GM20431 (cell line): ENCODE data around the gene HOXB3.

Source experiments
- in situ Hi-C: fragments of 300-500 bp; cut with MseI, MboI; formaldehyde crosslinking; loops from one replicate; pipeline ENCODE4 v1.15.0; 2020; ENCODE audit warnings: low sequenced_read_pairs; ENCODE audit not compliant: unreplicated experiment

HOXB3 gene

DNA sequence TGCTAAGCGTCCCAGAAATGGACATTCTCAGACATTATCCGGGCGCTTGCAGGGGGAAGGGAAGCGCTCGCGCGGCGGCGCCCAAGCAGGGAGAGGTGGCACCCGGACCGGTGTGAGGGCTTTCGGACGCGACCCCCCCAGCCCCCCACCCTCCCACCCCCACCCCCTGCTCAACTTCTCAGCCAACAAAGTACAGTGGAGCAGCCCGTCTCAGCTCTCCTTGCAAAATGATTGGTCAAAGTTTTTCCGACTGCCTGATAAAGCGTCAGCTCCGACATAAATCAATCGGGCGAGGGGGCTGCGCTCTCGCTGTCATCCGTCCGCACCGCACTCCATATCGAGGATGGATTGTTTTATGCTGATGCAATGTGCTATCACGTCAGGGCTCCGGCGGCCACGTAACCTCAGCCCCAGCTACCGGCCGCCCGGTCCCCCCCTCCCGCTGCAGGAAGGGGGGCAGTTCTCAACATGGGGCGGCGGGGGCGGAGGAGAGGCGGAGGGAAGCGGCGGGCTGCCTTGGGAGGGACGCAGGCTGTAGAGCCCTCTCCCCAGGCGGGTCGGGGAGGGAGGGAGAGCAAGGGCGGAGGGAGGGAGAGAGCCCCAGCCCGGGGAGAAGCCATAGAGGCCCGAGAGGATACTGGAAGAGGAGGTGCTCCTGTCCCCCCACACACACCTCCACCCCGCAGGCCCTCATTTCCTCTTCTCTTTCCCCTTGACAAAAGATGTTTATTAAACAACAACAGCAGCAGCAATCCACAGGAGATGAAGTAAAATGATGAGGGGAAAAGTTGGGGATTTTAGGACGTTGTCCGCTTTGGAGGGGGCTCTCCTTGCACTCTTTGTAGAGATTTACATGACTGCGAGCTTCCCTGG lies 36.4 kb upstream of the HOXB3 start, which contains the start of gene HOXB9:
TSS of gene HOXB9 (minus strand) at position 114 of the 873 bp plus-strand sequence. CDS start at position 25, 89 bp downstream.
- in situ Hi-C loops = no loop called here

DNA sequence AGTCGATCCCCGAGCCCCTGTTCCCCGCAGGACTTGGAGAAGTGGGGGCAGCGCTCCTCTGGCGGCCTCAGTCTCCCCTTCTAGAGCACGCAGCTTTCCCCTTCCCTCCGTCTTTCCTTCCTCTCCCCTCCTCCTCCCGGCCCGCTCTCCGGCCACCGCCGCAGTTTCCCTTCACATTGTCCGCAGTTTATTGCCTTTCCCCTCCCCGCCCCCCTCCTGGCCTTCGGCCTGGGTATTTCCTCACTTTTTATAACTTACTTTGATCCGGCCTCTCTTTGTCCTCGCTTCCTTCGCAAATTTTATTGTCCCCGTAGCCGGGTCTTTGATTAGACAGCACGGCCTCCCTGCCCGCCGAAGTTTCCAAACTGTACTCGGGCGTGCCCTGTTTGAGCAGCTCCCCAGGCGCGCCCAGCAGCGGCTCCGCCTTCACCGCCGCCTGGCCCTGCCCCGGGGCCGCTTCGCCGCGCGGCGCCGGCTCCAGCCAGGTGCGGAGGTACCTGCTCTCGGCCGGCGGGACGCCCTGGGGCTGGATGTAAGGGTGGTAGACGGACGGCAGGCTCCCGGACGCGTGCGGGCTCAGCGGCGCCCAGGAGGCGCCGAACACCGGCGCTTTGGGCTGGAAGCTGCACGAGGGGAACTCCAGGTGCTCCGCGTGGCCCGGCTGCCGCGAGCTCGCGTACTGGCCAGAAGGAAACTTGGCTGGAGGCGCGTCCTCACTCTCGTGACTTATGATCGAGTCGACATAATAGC lies 35.6 kb upstream of the HOXB3 start:
- in situ Hi-C loops = no loop called here

DNA sequence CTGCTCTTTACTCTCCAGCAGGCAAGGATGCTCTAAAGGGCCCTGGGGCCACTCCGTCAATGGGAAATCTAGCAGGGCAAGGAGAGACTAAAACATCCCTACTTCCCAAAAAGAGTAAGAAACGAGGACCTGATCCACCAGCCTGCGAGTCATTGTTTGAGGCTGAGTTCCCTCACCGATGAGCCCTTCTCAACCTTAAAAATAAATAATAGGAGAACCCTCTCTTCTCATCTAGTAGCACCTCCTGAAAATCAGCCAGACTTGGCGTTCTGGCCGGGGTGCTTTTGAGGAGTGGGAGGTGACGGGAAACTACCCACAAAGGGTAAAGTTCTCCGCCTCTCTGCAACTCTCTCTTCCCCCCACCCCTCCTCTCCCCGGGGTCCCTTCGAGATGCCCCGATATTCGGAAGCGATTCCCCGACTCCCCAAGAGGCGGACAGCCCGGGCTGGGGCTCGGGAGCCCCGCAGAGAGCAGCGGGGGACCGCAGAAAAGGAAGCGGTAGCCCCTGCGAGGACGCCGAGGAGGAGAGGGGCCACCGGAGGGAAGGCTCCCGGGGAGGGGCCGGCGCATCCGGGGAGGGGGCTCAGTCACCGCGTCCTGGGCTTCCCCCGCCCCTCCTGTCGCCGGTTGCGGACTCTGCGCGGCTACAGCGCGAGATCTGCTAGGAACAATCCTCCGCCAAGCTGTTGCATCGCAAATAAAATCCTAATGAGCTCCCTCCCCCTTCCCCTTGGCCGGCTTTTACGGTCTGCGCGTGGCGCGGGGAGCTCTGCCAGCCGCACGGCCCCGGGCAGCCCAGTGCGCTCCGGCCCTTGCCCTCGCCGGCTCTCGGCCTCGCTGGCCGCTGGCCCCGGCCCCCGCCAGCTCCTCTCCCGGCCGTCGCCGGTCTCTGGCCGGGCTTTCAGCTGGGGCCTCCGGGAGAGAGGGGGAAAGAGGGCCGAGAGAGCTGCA lies 34.8 kb upstream of the HOXB3 start:
- in situ Hi-C loops = no loop called here

DNA sequence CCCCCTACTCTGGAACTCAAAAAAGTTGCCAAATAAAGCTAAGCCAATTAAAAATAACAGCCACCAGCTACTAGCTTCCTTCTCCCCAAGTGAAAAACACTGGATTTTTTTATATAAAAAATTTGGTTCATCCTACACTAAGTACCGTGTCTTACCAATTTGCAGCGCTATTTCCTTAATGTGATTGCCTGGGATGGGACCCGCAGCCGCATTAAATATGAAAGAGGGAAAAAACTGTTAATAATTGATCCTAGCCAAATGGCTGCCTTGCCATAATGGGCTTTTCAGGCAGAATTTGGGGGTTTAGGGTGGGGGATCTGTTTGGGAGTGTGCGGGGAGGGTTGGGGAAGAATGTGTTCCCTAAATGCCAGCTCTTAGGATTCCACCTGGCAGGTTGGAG lies 34.1 kb upstream of the HOXB3 start:
- in situ Hi-C loops = no loop called here

DNA sequence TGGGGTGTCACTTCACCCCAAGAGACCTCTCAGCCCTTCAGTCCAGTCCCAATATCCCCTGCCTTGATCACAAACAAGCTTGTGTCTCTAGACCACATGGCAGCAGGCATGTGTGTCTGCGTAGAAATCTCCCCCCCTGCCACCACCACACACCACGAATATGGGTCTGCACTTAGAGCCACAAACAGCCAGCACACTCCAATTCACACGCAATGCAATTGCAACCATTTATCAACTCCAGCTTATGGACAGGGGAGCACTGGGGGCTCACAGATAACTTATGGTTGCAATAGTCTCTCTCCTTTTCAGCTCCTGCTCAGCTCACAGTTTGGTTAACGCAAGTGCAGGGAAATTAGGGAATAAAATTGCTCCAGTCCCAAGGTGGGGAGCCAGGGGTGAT lies 33.5 kb upstream of the HOXB3 start:
- in situ Hi-C loops = no loop called here

DNA sequence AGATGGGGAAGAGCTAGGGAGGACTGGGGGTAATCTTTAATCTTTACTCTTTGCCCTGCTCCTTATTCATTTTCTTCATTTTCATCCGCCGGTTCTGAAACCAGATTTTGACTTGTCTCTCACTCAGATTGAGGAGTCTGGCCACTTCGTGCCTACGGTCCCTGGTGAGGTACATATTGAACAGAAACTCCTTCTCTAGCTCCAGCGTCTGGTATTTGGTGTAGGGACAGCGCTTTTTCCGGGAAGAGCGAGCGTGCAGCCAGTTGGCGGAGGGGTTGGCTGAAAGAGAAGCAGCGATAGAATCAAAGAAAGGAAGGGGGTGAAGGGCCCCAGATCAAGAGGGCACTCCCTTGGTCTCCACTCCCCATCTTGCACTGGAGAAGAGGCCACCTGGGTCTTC lies 32.8 kb upstream of the HOXB3 start:
- in situ Hi-C loops = no loop called here

DNA sequence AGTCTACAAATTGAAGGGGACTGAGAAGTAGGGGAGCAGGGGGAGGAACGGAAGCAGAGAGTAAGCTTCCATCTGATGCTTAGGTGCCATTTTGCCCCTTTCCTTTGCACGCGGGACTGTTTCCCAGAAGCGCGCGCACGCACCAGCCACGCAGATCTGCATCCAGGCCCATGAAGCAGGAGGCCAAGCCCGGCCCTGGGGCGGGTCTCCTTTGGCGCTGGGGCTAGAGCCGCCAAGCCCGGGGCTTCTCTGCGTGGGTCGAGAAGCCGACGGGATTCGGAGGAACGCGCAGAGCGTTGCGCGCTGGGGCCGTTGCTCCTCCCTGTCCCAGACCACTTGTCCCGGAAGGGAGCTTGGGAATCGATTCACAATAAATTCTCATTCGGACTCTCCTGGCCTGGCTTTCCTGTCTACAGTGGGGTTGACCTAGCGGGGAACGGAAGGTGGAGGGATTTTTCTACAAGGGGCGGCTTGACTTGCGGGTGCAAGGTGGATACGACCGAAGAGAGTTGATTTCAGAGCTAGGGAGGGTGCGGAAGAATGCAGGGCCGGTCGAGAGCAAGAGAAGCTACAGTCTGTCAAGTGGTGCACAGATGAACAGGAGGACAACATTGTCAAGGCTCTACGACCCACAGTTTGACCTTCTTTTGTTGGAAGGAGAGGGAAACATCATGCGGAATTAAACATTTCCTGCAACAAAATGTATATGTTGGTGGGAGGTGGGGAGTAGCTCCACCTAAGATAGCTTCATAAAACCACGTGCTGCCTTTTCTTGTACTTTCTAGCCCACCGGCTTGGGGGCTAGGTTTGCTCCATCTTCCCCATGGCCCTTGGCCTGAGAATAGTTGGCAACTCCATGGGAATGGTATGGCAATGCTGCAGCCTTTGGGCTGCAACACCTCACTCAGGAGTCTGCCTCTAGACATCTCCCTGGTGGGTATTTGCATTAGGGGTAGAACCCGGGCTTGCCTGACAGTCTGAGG lies 31.7 kb upstream of the HOXB3 start:
- in situ Hi-C loops = no loop called here

DNA sequence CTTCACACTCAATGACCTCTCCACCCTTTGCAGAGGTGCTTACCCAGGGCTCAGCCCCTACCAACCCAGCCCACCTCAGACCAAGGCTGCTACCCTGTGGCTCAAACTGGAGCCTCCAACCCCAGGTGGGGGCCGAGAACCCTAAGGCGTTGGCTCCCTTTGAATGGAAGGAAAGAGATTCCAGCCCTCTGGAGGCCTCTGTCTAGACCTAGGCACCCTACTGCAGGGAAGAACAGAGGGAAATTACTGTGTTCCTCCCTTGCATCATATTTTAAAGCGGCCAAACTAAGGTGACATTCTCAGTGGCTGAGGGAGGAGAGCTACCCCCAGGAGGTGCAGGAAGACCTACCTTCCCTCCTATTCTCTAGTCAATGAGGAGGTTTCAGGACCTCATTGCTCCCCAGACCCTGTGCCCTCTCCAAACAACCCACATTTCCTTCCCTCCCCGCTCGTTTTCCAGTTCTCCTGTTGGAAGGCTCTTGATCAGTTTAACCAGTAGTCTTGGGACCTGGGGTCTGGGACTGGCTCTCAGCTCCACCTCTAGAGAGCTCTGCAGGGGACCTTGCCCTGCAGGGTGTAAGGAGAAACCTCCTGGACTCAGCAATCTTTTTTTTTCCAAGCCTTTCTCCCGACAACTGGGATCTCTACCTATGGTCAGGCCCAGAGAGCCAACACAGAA lies 30.6 kb upstream of the HOXB3 start:
- in situ Hi-C loops = no loop called here

DNA sequence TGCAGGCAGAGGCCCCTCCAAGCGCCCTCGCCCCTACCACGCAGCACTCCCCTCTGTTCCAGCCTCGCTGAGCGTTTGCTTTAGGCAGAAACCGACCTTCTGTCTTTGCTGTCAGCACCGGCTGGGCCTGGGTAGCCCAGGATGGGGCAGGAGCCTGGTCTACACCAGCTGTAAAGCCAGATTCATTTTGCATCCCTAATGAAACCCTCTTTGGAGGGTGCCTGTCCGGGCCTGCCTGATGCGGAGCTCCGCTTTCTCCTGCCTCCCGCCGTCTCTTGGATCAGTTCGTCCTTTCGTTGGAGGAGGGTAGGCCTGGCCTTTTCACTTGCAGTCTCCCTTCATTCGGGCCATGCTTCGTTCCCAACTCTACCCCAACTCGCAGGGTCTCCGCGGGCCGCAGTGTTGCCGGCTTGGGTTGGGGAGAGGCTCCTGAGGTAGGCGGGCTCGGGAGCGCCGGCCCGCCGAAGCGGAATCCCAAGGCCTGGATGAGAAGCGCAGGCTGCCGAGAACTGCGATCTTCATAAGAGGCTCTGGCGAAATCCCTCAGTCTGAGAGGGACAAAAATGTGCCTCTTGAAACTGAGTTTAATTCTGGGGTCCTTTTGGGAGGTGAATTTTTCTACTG lies 29.9 kb upstream of the HOXB3 start:
- in situ Hi-C loops = no loop called here

DNA sequence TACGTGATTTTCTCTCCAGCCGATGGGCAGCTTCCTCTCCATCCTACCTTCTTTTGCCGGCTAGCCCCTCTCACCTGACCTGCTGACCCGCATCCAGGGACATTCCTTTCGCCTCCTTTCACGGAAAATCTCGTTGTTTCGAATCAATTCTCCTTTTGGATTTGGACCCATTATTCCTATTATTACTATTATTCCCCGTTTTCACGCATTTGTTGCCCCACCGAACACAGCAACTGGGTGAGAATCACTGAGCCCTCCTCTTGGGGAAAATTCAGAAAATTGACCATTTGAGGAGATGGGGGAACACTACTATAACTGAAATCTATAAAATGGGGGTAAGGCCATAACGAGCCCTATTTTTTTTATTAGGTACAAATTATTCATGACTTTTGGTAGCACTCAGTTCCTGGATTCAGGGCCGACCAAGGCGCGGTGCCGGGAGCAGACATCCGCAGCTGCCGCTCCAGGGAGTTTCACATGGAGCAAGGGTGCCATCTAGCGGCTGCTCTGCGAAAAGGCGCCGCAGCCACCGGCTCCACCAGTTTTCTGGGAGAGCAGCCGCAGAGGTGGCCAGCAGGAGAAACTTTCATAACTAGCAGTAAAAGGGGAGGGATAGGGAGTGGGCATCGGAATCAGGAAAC lies 28.3 kb upstream of the HOXB3 start:
- in situ Hi-C loops = no loop called here

DNA sequence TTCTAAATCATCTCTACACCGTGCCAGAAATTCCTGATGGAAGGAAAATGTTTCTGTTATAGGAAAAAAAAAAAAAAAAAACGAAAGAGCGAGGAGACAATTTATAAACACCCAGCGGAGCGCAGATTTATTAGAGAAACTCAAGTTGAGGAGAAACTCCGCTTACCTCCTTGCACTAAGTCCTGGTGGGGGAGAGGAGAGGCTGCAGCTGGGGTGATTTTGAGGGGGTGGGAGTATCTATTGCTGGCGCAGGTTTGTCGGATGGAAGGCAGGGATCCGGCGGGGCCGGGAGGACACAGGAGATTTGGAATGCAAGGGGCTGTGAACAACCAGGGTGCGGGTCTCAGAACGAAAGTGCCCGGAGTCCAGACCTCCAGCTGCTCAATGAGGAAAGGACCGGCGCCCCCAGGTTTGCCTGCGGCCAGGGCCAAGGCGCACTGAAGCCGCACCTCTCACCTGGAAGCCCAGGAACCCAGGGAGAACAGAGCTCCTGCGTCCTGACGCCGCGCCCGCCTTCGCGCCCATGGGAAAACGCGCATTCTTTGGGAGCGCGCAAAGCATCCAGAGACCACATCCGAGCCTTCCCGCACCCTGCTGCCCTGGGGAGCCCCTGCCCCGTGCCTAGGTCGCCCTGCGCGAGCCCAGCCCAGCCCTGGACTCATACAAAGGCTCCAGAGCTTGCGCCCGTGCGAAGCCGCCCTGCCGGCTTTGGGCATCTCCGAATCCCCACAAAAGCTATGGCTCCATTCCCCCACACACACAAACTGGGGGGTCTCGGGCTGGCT lies 27.6 kb upstream of the HOXB3 start:
- in situ Hi-C loops = no loop called here

DNA sequence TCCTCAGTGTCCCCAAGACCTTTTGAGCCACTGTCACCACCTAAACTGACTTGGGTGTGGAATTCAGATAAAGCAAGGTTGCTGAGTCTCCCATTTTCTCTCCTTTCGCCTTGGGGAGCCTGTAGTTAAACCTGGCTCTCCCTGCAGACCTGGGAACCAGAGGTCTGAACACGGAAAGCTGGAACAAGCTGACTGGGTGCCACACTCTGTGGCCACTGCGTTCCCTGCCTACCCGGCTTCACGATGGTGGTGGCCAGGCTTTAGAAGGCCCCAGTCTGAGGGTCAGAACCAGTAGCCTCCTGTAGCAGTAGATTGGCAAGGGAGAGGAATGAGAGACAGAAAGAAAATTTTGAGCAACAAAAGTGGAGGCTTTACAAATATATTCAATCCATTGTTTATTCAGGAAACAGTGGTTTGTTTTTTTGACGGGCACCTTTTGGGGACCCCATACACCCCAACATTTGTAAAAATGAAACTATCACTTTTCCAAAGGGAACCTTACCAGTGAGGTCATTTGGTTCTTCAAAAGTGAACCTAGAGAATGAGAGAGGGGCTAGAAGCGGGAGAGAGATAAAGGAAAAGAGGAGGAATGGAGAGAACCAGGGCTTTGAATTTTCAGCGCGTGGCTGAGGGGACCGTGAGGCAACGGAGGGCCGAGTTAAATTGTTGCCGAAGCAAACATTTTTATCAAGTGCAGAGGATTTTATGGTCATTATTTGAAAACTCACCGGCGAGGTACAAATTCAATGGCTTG lies 26.9 kb upstream of the HOXB3 start:
- in situ Hi-C loops = no loop called here

DNA sequence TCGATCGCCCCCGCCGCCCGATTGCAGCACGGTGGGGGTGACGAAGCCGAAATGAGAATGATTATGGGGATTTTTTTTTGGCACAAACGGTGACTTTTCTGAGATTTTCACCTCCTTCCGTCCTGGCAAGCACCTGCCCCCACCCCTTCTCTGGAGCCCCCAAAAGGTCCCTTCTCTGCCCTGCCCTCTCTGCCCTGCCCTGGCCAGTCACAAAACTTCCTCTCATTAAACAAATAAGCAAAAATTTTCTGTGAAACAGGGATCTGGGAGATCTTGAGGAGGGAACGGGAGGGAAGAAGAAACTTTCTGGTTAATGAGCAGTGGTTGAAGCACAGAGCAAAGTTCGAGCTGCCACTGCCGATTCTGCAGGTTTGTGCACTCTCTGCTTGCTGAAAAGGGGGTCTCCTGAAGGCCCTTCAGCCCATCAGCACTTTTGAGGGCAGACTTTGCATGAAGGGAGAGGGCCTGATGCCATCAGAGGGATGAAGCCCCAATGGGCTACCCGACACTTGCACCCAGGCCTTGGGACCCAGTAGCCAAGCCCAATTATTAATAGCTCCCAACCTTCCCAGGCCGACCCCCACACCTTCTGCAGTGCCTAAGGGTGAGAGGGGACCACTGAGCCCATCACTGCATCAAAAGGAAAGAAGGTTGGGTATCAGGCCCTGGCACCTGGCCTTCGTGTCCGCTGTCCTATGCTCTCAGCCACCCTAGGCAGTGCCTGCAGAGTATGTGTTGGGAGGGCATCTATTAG lies 26.1 kb upstream of the HOXB3 start:
- in situ Hi-C loops = no loop called here

DNA sequence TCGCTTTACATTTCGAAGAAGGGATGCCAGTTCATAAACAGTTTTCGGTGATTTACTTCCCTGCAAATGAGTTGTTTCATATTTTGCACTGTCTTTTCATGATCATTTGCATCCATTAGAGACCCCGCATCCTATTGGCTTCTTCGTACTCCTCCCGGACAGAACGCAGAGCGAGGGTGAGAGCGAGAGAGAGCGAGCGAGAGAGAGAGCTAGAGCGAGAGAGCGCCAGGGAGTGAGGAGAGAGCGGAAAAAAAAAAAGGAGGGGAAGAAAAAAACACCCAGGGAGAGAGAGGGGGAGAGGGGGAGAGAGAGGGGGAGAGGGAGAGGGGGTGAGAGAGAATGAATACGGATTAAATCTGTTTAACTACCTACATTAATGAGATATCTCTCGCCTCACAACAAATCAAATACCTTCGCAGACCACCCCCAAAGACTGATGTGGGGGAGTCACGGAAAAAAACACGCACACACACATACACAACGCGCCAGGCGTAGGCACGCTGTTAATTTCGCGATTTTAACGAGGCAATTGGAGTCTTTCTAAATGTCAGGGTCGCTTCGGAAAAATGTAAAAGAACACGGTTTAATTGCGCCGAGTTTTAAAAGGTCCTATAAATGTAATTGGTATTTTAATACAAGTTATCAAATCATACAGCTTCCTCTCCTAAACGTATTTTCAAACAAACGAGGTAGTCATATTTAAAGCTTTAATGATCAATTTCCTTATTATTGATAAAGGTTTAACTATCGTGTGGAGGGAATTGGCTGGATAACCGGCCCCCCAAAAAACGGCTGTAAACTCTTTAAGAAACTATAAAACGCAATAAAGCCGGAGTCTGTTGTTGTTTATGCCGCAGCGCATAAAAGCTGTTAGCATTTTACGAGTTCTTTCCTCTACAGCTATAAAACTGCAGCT lies 25.3 kb upstream of the HOXB3 start, which contains the start of gene HOXB8:
TSS of gene HOXB8 (minus strand) at position 246 of the 916 bp plus-strand sequence. CDS start 588 bp downstream, outside the sequence.
- in situ Hi-C loops = no loop called here
